GM12878 (cell line): ENCODE results near the gene NANOGP8. TPM values are rescaled to one million over a fixed set of nuclear protein-coding genes. Genes with fewer than 3 reads are reported as not detected.

ENCODE experiments used
- ATAC-seq: fragments of 200-7000 bp; cut with Tn5 transposase; 3 replicates; pipeline ENCODE4 v1.9.1; 2020; ENCODE audit warnings: mild to moderate bottlenecking, moderate library complexity
- BruUV-seq: library from RNA; stranded (reverse); fragments of 400-500 nt; replicated peaks from 2 replicates; lab custom pipeline; 2021; lab: Mats Ljungman, UMichigan
- CTCF ChIA-PET: fragments of 300-600 bp; sonication (Branson Sonifier 250); formaldehyde crosslinking; extraction: SDS; loops from one replicate; lab custom pipeline; 2021; ENCODE audit warnings: inconsistent platforms; lab: Yijun Ruan, JAX
- POLR2A ChIA-PET: fragments of 350-600 bp; formaldehyde crosslinking; extraction: SDS; loops from one replicate; lab custom pipeline; 2021; ENCODE audit warnings: inconsistent platforms; lab: Charles Lee
- RAD21 ChIA-PET: fragments of 300-600 bp; sonication (Branson Sonifier 250); formaldehyde crosslinking; loops from one replicate; lab custom pipeline; 2023; ENCODE audit warnings: antibody characterized with exemption; ENCODE audit not compliant: unreplicated experiment; lab: Charles Lee
- SMC1A ChIA-PET: fragments of 300-600 bp; sonication (Branson Sonifier 250); formaldehyde crosslinking; loops from one replicate; lab custom pipeline; 2023; ENCODE audit not compliant: unreplicated experiment, uncharacterized antibody; lab: Charles Lee
- DNase-seq: peaks from one replicate; pipeline ENCODE4 v3.0.0-alpha.2; 2011; ENCODE audit warnings: low read depth, low spot score
- FAIRE-seq: peaks from 3 replicates; lab custom pipeline; 2011; peaks lifted over from hg19 to GRCh38; lab: Jason Lieb, UNC
- H2AFZ ChIP-seq: 2 replicates; pipeline ENCODE4 v1.6.0; 2011; ENCODE audit warnings: low read depth, low read length, control low read depth; ENCODE audit not compliant: control insufficient read depth
- H3K27ac ChIP-seq: 2 replicates; pipeline ENCODE4 v1.5.1; 2011; ENCODE audit warnings: control low read depth; ENCODE audit not compliant: control insufficient read depth, insufficient read depth
- H3K27me3 ChIP-seq, 2 experiments: replicated peaks in 1 of 2; 2 replicates each; pipeline versions ENCODE4 v1.6.0 to v1.6.1; 2011; ENCODE audit warnings: low read length in 1 of 2; ENCODE audit not compliant: control insufficient read depth in 2 of 2, insufficient read depth in 2 of 2
- H3K36me3 ChIP-seq, 2 experiments: 2 replicates each; pipeline ENCODE4 v1.5.1; 2011; ENCODE audit warnings: low read length in 1 of 2; ENCODE audit not compliant: control insufficient read depth in 2 of 2, insufficient read depth in 2 of 2
- H3K4me1 ChIP-seq: 2 replicates; pipeline ENCODE4 v1.6.1; 2011; ENCODE audit warnings: mild to moderate bottlenecking, low read length, moderate library complexity, mixed read lengths; ENCODE audit not compliant: control insufficient read depth, insufficient read depth
- H3K4me2 ChIP-seq: 2 replicates; pipeline ENCODE4 v1.6.0; 2011; ENCODE audit warnings: control low read depth; ENCODE audit not compliant: control insufficient read depth, insufficient read depth
- H3K4me3 ChIP-seq: fragments of 200-600 bp; sonication (generic); 2 replicates; pipeline ENCODE4 v1.5.1; 2016
- H3K79me2 ChIP-seq: 2 replicates; pipeline ENCODE4 v1.6.0; 2011; ENCODE audit warnings: low read length; ENCODE audit not compliant: control insufficient read depth, insufficient read depth
- H3K9ac ChIP-seq: 2 replicates; pipeline ENCODE4 v1.8.0; 2011; ENCODE audit warnings: low read length, control low read depth, mixed read lengths; ENCODE audit not compliant: control insufficient read depth, insufficient read depth
- H3K9me3 ChIP-seq: replicated peaks from 3 replicates; pipeline ENCODE4 v1.5.1; 2011; ENCODE audit warnings: mild to moderate bottlenecking, low read length; ENCODE audit not compliant: control insufficient read depth, insufficient read depth
- H4K20me1 ChIP-seq: 2 replicates; pipeline ENCODE4 v1.6.0; 2011; ENCODE audit not compliant: control insufficient read depth, insufficient read depth
- BMI1 ChIP-seq: fragments of 450-650 bp; IDR thresholded peaks from 2 replicates; pipeline ENCODE4 v1.6.1; 2016; ENCODE audit warnings: mild to moderate bottlenecking, moderate library complexity, borderline replicate concordance
- CHD4 ChIP-seq: fragments of 200-600 bp; sonication (generic); IDR thresholded peaks from 2 replicates; pipeline ENCODE4 v1.6.1; 2016; ENCODE audit warnings: mild to moderate bottlenecking
- CREM ChIP-seq: IDR thresholded peaks from 2 replicates; pipeline ENCODE4 v1.6.1; 2014; ENCODE audit warnings: antibody characterized with exemption, low read depth
- EZH2 ChIP-seq: IDR thresholded peaks from 2 replicates; pipeline ENCODE4 v1.6.1; 2012; ENCODE audit warnings: low read depth, mild to moderate bottlenecking, control low read depth, inconsistent platforms, low read length, borderline replicate concordance; ENCODE audit not compliant: control insufficient read depth
- IKZF2 ChIP-seq, 2 experiments: fragments of 450-650 bp; IDR thresholded peaks; 2 replicates each; pipeline ENCODE4 v1.6.1; 2017; ENCODE audit warnings: mild to moderate bottlenecking in 2 of 2, moderate library complexity in 2 of 2
- MTA3 ChIP-seq: IDR thresholded peaks from 2 replicates; pipeline ENCODE4 v1.6.1; 2012; ENCODE audit warnings: low read length, inconsistent platforms, borderline replicate concordance
- NFXL1 ChIP-seq: fragments of 450-650 bp; IDR thresholded peaks from 2 replicates; pipeline ENCODE4 v1.6.1; 2017; ENCODE audit warnings: antibody characterized with exemption, mild to moderate bottlenecking, borderline replicate concordance
- SREBF2 ChIP-seq: IDR thresholded peaks from 2 replicates; pipeline ENCODE4 v1.6.1; 2012; ENCODE audit warnings: mild to moderate bottlenecking, low read length
- STAT3 ChIP-seq: IDR thresholded peaks from 2 replicates; pipeline ENCODE4 v1.6.1; 2011; ENCODE audit warnings: low read depth, low read length, improper control_type of control experiment
- TCF7 ChIP-seq: IDR thresholded peaks from 2 replicates; pipeline ENCODE4 v1.6.1; 2014; ENCODE audit warnings: antibody characterized with exemption, borderline replicate concordance
- WRNIP1 ChIP-seq: IDR thresholded peaks from 2 replicates; pipeline ENCODE4 v1.6.1; 2011; ENCODE audit warnings: low read depth, low read length, improper control_type of control experiment, borderline replicate concordance
- ZBTB40 ChIP-seq: fragments of 450-650 bp; IDR thresholded peaks from 2 replicates; pipeline ENCODE4 v1.6.1; 2016; ENCODE audit warnings: mild to moderate bottlenecking, moderate library complexity, borderline replicate concordance
- WGBS: methylation state at CpG from one replicate; pipeline ENCODE4 v1.1.6; 2016; ENCODE audit warnings: low lambda C conversion rate; ENCODE audit not compliant: insufficient replicate concordance, insufficient coverage; ENCODE audit errors: missing lambda C conversion rate; 5-methylcytosine and 5-hydroxymethylcytosine counted together
- in situ Hi-C: fragments of 300-500 bp; cut with MboI; formaldehyde crosslinking; loops from 9 replicates; pipeline ENCODE4 v1.14.3; 2018; ENCODE audit warnings: mixed read lengths
- intact Hi-C: fragments of 100-400 bp; cut with micrococcal nuclease; formaldehyde crosslinking; loops from one replicate; pipeline ENCODE4 v1.14.2; 2022; ENCODE audit not compliant: unreplicated experiment
- polyA plus RNA-seq, 11 experiments: library from polyadenylated mRNA; depleted of rRNA in 4 of 11; unstranded in 6 of 11; stranded (reverse) in 5 of 11; fragments of >200 nt; fragmentation: Nextera tagmentation in 4 of 11; fragmentation: Illumina TruSeq in 1 of 11; extraction: Ambion mirVana in 4 of 11; extraction: Trizol in 1 of 11; gene quantifications; 1 replicate in 1 of 11; 2 replicates in 10 of 11; pipeline versions ENCODE4 v1.2.1 to v1.2.3, GENCODE V29; 2011 to 2016; ENCODE audit warnings: inconsistent platforms in 2 of 11, missing spikeins in 2 of 11, low read depth in 1 of 11
- total RNA-seq, 4 experiments: library from RNA; depleted of rRNA in 3 of 4; stranded (reverse); fragments of >200 nt in 3 of 4; fragmentation: Illumina TruSeq in 1 of 4; extraction: Trizol in 1 of 4; gene quantifications; 2 replicates each; pipeline versions ENCODE4 v1.2.1 to v1.2.3, GENCODE V29; 2013 to 2021
- TF ChIP-seq, protein P1 (sequence below): fragments of 450-650 bp; IDR thresholded peaks from 2 replicates; pipeline ENCODE4 v1.6.1; 2017; ENCODE audit warnings: mild to moderate bottlenecking

NANOGP8 gene
- total and polyA plus RNA-seq, 10 of the 15 experiments (the other 5 are each of a cell fraction or from before 2014, with no cell fraction given): not detected

DNA sequence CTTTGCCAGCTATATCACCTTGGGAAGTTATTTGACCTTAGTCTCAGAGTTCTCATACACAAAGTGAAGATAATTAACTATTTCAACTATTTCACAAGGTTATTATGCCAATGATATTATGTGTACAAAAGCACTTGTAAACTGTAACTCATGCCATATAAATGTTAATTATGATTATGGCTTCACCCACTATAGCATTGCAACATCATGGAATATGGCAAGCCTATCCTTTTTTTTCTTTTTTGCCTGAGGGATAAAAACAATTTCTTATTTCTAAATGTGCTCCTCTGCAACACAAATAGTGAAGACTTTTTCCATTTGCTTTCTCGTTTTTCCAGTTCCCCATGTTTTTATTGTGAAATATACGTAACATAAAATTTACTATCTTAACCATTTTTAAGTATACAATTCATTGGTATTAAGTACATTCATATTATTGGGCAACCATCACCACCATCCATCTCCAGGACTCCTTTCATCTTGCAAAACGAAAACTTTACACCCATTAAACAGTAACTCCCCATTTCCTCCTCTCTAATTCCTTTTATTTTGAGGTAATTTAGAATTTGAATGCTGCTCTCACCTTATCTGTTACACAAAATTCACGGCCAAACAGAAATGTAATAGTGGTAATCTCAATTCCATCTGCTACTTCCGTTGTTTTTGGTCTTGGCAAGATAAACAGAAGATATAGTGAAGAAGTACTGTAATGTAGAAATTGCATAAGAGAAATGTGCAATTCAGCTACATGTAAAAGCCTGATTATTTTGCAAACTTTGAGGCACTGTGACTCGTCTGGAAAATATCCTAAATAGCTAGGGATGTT, 46.3 kb downstream of the NANOGP8 start:
- no peak overlapping the region for H2AFZ ChIP-seq
- RAD21 ChIA-PET: no interaction called here
- H3K4me2 ChIP-seq: no peak overlapping the region

More for the DNA sequence above, 46.3 kb downstream of the NANOGP8 start:
- ChIA-PET SMC1A (no interaction called here), CTCF (no interaction called here), POLR2A (no interaction called here)
- Histone ChIP-seq H3K9me3 (no peaks in the 10 kb centered on the region), H3K4me1 (no peaks in the 10 kb centered on the region), H3K4me3 (no peak overlapping the region), H3K36me3 (no peaks in the 10 kb centered on the region), H4K20me1 (no peaks in the 10 kb centered on the region), H3K27ac (no peak overlapping the region), H3K27me3 (no peaks in the 10 kb centered on the region), H3K79me2 (no peaks in the 10 kb centered on the region), H3K9ac (no peak overlapping the region)
- in situ Hi-C loops: no loop called here
- ATAC-seq: no peak
- no TSS peak for BruUV-seq
- intact Hi-C loops: no loop called here
- TF ChIP-seq IKZF2 (IDR thresholded peaks at IDR 0.05): no peak
- TF ChIP-seq STAT3: no peak
- TF ChIP-seq, protein P1, sequence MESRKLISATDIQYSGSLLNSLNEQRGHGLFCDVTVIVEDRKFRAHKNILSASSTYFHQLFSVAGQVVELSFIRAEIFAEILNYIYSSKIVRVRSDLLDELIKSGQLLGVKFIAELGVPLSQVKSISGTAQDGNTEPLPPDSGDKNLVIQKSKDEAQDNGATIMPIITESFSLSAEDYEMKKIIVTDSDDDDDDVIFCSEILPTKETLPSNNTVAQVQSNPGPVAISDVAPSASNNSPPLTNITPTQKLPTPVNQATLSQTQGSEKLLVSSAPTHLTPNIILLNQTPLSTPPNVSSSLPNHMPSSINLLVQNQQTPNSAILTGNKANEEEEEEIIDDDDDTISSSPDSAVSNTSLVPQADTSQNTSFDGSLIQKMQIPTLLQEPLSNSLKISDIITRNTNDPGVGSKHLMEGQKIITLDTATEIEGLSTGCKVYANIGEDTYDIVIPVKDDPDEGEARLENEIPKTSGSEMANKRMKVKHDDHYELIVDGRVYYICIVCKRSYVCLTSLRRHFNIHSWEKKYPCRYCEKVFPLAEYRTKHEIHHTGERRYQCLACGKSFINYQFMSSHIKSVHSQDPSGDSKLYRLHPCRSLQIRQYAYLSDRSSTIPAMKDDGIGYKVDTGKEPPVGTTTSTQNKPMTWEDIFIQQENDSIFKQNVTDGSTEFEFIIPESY: no peak
- no peak for TF ChIP-seq SREBF2
- TF ChIP-seq NFXL1: no peak
- no peak for TF ChIP-seq TCF7
- TF ChIP-seq CHD4: no peak
- TF ChIP-seq BMI1: no peak
- TF ChIP-seq EZH2: no peak
- no peak for TF ChIP-seq ZBTB40
- TF ChIP-seq CREM: no peak
- TF ChIP-seq WRNIP1: no peak
- TF ChIP-seq MTA3: no peak
- 60% methylated on average over 6 of the region's 6 CpGs for WGBS
- DNase-seq: no peak
- FAIRE-seq: no peak
